Esophagus squamous epithelium (tissue), 5 donors: ENCODE results near the gene TMEM123. TPM values are rescaled to one million over a fixed set of nuclear protein-coding genes. Genes with fewer than 3 reads are reported as not detected.

Experiments used
- DNase-seq: peaks from one replicate; lab custom pipeline; 2025; lab: John Stamatoyannopoulos, UW
- H3K27ac ChIP-seq, 4 donors: fragments of 200-600 bp; sonication (generic); one replicate each; pipeline ENCODE4 v1.5.1; 2016 to 2019; ENCODE audit warnings: mild to moderate bottlenecking in 1 of 4
- H3K27me3 ChIP-seq, 4 donors: fragments of 200-600 bp; sonication (generic); 1 replicate in 3 of 4; 2 replicates in 1 of 4; pipeline versions ENCODE4 v1.5.1 to v1.6.0; 2017 to 2021; ENCODE audit warnings: antibody characterized with exemption in 1 of 4
- H3K36me3 ChIP-seq, 3 donors: fragments of 200-600 bp; sonication (generic); one replicate each; pipeline ENCODE4 v1.5.1; 2016 to 2019
- H3K4me1 ChIP-seq, 3 donors: fragments of 200-600 bp; sonication (generic); one replicate each; pipeline ENCODE4 v1.5.1; 2017 to 2019
- H3K4me3 ChIP-seq, 4 donors: fragments of 200-600 bp; sonication (generic); 1 replicate in 3 of 4; 2 replicates in 1 of 4; pipeline ENCODE4 v1.5.1; 2016 to 2019; ENCODE audit warnings: mild to moderate bottlenecking in 2 of 4, moderate library complexity in 1 of 4
- H3K9me3 ChIP-seq, 3 donors: fragments of 200-600 bp; sonication (generic); one replicate each; pipeline ENCODE4 v1.5.1; 2016 to 2019
- CTCF ChIP-seq, 6 experiments: fragments of 450-650 bp in 4 of 6; fragments of 200-600 bp in 2 of 6; sonication (generic) in 2 of 6; IDR thresholded peaks; one replicate each; pipeline ENCODE4 v1.5.1; 2016 to 2019; ENCODE audit warnings: antibody characterized with exemption in 6 of 6, mild to moderate bottlenecking in 4 of 6, moderate library complexity in 4 of 6
- POLR2A ChIP-seq, 4 donors: fragments of 450-650 bp; IDR thresholded peaks; one replicate each; pipeline ENCODE4 v1.6.1; 2017; ENCODE audit warnings: antibody characterized with exemption in 4 of 4, mild to moderate bottlenecking in 4 of 4, moderate library complexity in 3 of 4
- WGBS, 2 donors: methylation state at CpG; one replicate each; pipeline ENCODE4 v1.1.5; 2018; 5-methylcytosine and 5-hydroxymethylcytosine counted together
- intact Hi-C: fragments of 100-400 bp; cut with DNase I; formaldehyde crosslinking; loops from one replicate; pipeline ENCODE4 v1.15.0; 2022
- total RNA-seq, 4 donors: library from RNA; depleted of rRNA; stranded (reverse); fragments of >200 nt; gene quantifications; one replicate each; pipeline ENCODE4 v1.1.0, GENCODE V29; 2016
- donor health status: DM: yes; HTN: yes; CAD: no.

TMEM123 gene
- total RNA-seq, 4 donors from 2014 or later = 53.2 to 152 (median 128) TPM

DNA sequence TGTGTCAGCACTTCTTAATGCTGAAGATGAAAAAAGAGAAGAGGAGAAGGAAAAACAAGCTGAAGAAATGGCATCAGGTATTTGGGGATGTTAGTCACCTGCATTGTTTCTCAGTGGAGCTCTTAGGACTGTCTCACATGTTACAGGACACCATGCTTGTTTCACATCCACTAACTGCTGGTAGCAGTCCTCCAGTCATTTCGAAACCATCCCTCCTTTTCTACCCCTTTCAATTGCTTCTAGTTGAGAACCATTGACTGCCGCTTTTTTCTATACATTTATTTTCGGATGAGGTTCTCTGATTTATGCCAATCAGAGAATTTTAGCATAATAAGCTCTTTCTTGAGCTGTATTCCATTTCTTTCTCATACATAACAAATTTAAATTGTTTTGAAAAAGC lies 84.1 kb downstream of the TMEM123 start:
- no peak overlapping the region for H3K27ac ChIP-seq
- no peaks in the 10 kb centered on the region for H3K4me1 ChIP-seq
- WGBS, 2 donors = 82 to 92% methylated on average over 3 of the region's 3 CpGs
- intact Hi-C loops = no loop called here
- H3K36me3 ChIP-seq = peaks cover 0 to 56% (median 18%) of the 10 kb centered on the region in 3 donors
- H3K4me3 ChIP-seq = no peak overlapping the region
- H3K9me3 ChIP-seq = no peaks in the 10 kb centered on the region
- DNase-seq = no peak
- H3K27me3 ChIP-seq = no peaks in the 10 kb centered on the region
- TF ChIP-seq POLR2A (IDR thresholded peaks at IDR 0.05) (no peak), CTCF (IDR thresholded peaks at IDR 0.05) (no peak)

DNA sequence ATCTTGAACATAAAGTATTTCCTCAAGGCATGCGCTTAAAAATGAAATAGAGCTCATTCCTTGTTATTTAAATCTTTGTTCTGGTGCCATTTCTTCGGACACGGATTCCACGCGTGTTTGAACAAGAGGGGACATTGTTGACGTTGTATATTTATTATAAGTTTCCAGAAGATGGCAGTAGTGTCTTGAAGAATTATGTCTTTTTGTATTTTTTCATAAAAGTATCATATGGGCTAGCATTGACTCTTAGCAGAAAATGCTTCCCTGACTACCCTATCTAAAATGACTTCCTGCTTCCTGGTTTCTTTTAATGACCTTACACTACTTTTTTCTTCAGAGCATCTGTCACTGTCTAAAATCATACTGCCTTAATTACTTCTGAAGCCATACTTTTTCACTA lies 85.2 kb downstream of the TMEM123 start:
- 21 to 37% methylated on average over 6 of the region's 6 CpGs for WGBS, 2 donors
- intact Hi-C loops = no loop called here
- no peak for TF ChIP-seq POLR2A (IDR thresholded peaks at IDR 0.05)
- peak in 3 of 6 experiments; percentile 16 to 26 (median 20) for TF ChIP-seq CTCF (IDR thresholded peaks at IDR 0.05)
- Histone ChIP-seq H3K4me1 (no peaks in the 10 kb centered on the region), H3K27ac (no peak overlapping the region), H3K9me3 (no peaks in the 10 kb centered on the region), H3K4me3 (no peak overlapping the region), H3K27me3 (no peaks in the 10 kb centered on the region), H3K36me3 (peaks cover 0 to 67% (median 18%) of the 10 kb centered on the region in 3 donors)
- DNase-seq = no peak

GRCh38 chr11:102364991-102365390 lies 87.6 kb downstream of the TMEM123 start:
- TF ChIP-seq POLR2A (IDR thresholded peaks at IDR 0.05) (no peak), CTCF (IDR thresholded peaks at IDR 0.05) (no peak)
- peaks cover 0 to 3% (median 0%) of the 10 kb centered on the region in 3 donors for H3K4me1 ChIP-seq
- 55 to 76% methylated on average over 1 of the region's 1 CpG for WGBS, 2 donors

GRCh38 chr11:102361086-102362031 lies 91.2 kb downstream of the TMEM123 start:
- TF ChIP-seq POLR2A (IDR thresholded peaks at IDR 0.05) (no peak), CTCF (IDR thresholded peaks at IDR 0.05) (no peak)
- DNase-seq = no peak
- peaks cover 0 to 6% (median 0%) of the 10 kb centered on the region in 3 donors for H3K4me1 ChIP-seq
- 92 to 93% methylated on average over 1 to 5 of the region's 5 CpGs for WGBS, 2 donors
- H3K4me3 ChIP-seq = no peak overlapping the region
- intact Hi-C loops = no loop called here
- no peaks in the 10 kb centered on the region for H3K27me3 ChIP-seq
- peaks cover 10 to 89% (median 11%) of the 10 kb centered on the region in 3 donors for H3K36me3 ChIP-seq
- no peaks in the 10 kb centered on the region for H3K9me3 ChIP-seq
- no peak overlapping the region for H3K27ac ChIP-seq

More at GRCh38 chr11:102364991-102365390, 87.6 kb downstream of the TMEM123 start:
- no peaks in the 10 kb centered on the region for H3K9me3 ChIP-seq
- H3K27ac ChIP-seq = no peak overlapping the region
- no peak for DNase-seq
- H3K4me3 ChIP-seq = no peak overlapping the region
- H3K36me3 ChIP-seq = peaks cover 10 to 89% (median 18%) of the 10 kb centered on the region in 3 donors
- intact Hi-C loops = no loop called here
- H3K27me3 ChIP-seq = no peaks in the 10 kb centered on the region

GRCh38 chr11:102360681-102361080 lies 91.9 kb downstream of the TMEM123 start:
- DNase-seq = no peak
- Histone ChIP-seq H3K27me3 (no peaks in the 10 kb centered on the region), H3K36me3 (peaks cover 8 to 89% (median 10%) of the 10 kb centered on the region in 3 donors), H3K4me3 (no peak overlapping the region), H3K27ac (no peak overlapping the region), H3K9me3 (no peaks in the 10 kb centered on the region), H3K4me1 (peaks cover 0 to 6% (median 0%) of the 10 kb centered on the region in 3 donors)
- intact Hi-C loops = no loop called here
- TF ChIP-seq CTCF (IDR thresholded peaks at IDR 0.05) (no peak), POLR2A (IDR thresholded peaks at IDR 0.05) (no peak)
- WGBS, 2 donors = 76 to 87% methylated on average over 3 of the region's 3 CpGs
